ENCODE measurements around the gene ITPKC.

ITPKC gene

GRCh38 chr19:40690050-40690692 lies 26.7 kb upstream of the ITPKC start, which contains the start of gene NUMBL:
NUMBL (minus strand) TSS chr19:40690651; CDS start chr19:40690483, 168 bp downstream.
- no peak for DNase-seq (ENCODE audit: extremely low read depth in 1 of 2, low read depth in 1 of 2)

DNA sequence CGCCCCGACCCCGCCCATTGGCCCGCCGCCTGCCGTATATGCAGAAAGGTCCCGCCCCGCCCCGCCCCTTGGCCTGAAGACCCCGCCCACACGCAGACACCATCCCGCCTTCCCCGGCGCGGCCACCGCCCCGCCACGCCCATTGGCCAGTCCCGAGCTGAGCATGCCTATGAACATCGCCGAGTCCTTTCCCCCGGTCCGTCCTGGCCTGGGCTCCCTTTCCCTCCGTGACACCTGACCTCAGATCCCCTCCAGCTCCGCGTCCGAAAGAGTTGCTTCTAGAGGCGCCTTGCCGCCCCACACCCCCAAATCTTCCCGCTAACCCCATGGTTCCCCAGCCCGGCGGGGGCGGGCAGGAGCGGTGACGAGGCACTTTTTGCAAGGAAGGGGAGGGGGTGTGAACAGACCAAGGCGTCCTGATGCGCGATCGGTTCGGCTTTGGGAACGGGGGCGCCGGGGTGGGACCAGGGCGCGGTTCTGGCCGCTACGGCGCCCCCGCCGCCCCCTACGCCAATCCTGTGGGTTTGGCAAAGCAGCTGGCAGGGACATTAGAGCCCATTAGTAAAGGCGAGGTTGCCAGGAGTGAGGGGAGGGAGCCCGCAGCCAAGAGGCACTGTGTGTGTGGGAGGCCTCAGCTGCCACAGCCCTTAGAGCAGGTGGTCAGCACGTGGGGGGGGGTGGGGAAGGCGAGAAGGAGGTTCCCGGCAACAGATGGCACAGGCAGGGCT lies 26.1 kb upstream of the ITPKC start:
- peak; percentile 75 to 77 for DNase-seq (ENCODE audit: extremely low read depth in 1 of 2, low read depth in 1 of 2)

- no peak for DNase-seq (ENCODE audit: extremely low read depth in 1 of 2, low read depth in 1 of 2)
Observed at GRCh38 chr19:40691421-40692211, 25.3 kb upstream of the ITPKC start.

DNA sequence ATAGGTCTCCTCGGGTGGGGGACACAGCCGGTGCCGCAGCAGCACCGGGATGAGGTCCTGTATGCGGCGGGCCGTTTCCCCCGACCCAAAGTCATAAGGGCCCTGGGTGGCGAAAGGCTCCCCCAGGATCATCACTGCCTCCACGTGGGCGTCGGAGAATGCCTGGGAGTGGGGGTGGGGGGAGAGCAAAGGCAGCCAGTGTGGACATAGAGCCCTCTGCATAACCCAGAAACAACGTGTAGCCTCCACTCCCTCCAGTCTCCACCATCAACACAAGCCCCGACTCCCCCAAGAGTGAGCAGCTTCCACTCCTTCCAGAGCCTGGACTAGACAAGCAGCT lies 24.7 kb upstream of the ITPKC start:
- DNase-seq (ENCODE audit: extremely low read depth in 1 of 2, low read depth in 1 of 2): no peak

GRCh38 chr19:40693150-40693788 lies 23.6 kb upstream of the ITPKC start:
- no peak for DNase-seq (ENCODE audit: extremely low read depth in 1 of 2, low read depth in 1 of 2)

- DNase-seq (ENCODE audit: extremely low read depth in 1 of 2, low read depth in 1 of 2): no peak
Observed at GRCh38 chr19:40693896-40694295, 23.0 kb upstream of the ITPKC start.

DNA sequence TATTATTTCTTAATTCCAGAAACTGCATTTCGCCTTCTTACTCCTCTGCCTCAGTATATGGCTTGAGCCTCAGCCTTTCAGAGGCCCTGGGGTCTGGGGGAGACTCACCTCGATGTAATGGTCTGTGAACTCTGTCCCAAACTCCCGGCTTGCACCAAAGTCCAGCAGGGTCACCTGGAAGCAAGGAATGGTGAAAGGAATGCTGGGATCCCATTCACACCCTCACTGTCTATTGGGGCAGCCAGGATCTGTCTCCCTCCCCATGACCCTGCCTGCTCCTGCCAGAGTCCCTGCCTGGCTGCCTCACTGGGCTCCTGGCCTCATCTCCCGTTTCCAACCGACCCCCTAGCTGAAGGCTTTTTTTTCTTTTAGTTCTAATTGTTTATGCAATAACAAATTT lies 21.0 kb upstream of the ITPKC start:
- DNase-seq (ENCODE audit: extremely low read depth in 1 of 2, low read depth in 1 of 2): no peak

DNA sequence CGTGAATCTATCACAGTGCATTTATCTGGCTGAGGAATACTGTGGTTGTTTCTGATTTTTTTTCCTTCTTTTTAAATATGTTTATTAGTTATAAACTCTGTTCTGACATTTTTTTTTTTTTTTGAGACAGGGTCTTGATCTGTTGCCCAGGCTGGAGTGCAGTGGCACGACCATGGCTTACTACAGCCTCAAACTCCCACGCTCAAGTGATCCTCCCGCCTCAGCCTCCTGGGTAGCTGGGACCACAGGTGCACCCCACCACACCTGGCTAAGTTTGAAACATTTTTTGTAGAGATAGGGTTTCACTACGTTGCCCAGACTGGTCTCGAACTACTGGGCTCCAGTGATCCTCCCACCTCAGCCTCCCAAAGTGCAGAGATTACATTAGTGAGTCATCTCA lies 19.9 kb upstream of the ITPKC start:
- DNase-seq (ENCODE audit: extremely low read depth in 1 of 2, low read depth in 1 of 2): no peak

GRCh38 chr19:40700083-40700482 lies 16.8 kb upstream of the ITPKC start:
- no peak for DNase-seq (ENCODE audit: extremely low read depth in 1 of 2, low read depth in 1 of 2)

- DNase-seq (ENCODE audit: extremely low read depth in 1 of 2, low read depth in 1 of 2): no peak
Observed at GRCh38 chr19:40701758-40702157, 15.2 kb upstream of the ITPKC start.

DNA sequence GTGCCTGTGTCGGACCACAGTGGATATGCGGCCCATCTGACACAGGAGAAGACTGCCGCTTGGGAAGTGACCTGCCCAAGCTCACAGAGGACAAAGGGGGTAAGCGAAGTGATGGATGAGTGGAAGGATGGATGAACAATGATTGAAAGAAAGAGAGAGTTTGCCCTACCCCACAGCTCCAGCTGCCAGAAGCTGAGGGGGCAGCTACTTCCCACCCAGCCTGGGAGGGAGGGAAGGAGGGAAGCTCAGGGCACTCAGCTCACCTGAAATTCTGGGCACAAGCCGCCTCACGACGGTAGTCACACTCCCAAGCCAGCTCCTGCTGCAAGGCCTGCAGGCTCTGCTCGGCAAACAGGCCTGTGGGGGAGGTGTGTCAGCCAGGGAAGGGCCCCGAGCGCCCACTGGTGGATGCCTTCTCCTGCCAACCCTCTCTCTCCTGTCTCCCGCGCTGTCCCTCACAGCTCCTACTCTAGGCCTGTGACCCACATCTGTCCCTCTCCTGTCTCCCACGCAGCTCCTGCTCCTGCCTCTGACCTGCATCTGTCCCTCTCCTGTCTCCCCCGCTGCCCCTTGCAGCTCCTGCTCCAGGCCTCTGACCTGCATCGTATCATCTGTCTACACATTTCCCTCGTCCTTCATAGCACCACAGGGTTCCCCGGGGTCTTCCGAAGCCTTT lies 14.4 kb upstream of the ITPKC start:
- DNase-seq (ENCODE audit: extremely low read depth in 1 of 2, low read depth in 1 of 2): no peak

DNA sequence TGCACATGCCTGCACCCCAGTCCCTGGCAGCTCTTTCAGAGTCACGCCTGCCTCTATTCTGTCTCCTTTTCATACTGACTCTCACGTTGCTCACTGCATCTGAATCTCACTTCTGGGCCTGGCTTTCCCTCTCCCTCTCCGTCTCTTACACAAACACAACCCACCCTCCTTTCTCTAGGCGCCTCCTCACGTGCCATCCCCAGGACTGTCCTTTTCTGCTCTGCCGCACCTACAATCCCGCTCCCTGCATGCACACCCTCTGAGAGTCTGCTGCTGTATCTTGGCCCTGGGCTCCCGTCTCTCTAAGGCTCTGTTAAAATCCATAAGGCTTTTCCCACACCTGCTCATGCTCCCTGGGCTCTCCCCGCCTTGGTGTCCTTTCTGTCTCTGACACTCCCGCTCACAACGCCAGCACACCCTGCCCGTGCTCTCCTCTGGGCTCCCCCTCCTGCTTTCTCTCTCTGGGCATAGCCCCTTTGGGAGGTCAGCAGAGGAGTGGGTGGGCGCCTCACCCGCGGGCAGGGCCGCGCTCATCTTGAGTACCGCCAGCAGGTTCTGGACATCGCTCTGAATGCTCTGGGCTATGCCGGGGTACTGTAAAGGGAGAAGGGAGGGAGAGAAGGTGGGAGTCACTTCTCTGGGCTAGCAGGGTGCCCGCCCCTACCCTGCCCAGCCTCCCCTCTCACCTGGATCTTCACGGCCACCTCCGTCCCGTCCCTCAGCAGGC lies 13.7 kb upstream of the ITPKC start:
- no peak for DNase-seq (ENCODE audit: extremely low read depth in 1 of 2, low read depth in 1 of 2)

- DNase-seq (ENCODE audit: extremely low read depth in 1 of 2, low read depth in 1 of 2): no peak
Observed at GRCh38 chr19:40704491-40705361, 12.2 kb upstream of the ITPKC start.

- DNase-seq (ENCODE audit: extremely low read depth in 1 of 2, low read depth in 1 of 2): no peak
Observed at GRCh38 chr19:40705362-40705651, 11.6 kb upstream of the ITPKC start.

DNA sequence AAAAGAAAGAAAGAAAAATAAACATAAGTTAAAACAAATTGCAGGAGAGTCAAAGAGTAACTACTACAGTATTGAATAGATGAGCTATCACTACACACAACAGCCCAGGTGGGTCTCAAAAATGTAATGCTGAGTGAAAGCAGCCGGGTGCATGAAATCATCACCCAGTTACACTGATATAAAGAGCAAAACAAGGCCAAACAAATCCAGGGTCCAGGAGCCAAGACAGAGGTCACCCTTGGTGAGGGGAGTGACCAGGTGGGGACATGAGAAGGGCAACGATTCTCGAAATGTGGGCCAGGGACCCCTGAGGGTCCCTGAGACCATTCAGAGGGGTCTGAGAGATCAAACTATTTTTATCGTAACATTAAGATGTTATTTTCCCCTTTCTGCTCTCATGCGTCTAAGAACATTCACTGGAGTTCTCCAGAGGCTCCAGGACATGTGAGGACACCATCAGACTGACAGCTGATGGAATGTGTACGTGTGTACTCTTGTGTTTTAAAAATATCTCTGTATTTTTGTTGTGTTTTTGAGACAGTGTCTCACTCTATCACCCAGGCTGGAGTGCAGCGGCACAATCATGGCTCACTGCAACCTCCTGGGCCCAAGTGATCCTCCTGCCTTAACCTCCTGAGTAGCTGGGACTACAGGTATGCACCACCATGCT lies 10.8 kb upstream of the ITPKC start:
- no peak for DNase-seq (ENCODE audit: extremely low read depth in 1 of 2, low read depth in 1 of 2)

GRCh38 chr19:40707615-40708014 lies 9.3 kb upstream of the ITPKC start:
- DNase-seq (ENCODE audit: extremely low read depth in 1 of 2, low read depth in 1 of 2): no peak

GRCh38 chr19:40709817-40710216 lies 7.1 kb upstream of the ITPKC start:
- DNase-seq (ENCODE audit: extremely low read depth in 1 of 2, low read depth in 1 of 2): no peak

DNA sequence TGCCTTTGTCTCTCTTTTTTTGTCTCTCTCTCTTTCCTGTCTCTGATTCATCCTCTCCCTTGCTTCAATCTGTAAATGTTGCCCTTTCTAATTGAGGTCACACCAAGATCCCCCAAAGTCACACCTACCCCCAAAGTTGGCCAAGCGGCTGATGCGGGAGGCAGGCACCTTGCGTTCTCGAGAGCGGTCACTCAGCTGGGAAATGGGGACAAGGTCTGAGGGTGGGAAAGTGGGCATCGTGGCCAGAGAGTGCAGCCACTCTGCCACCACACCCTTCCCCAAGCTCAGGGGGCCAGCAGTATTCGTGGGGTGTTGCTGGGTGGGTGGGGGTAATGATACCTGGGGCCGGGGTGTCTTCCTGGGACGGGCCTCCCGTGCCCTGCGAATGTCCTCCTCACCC lies 3.0 kb upstream of the ITPKC start:
- DNase-seq (ENCODE audit: extremely low read depth in 1 of 2, low read depth in 1 of 2): no peak
